ENCODE data around the gene CAMTA1. TPM values are rescaled to one million over a fixed set of nuclear protein-coding genes. Genes with fewer than 3 reads are reported as not detected.
A peak's percentile ranks its signal among the peaks of the same experiment; 100 is the strongest.

CAMTA1 gene
- total RNA-seq, 2 experiments from 2014 or later = 43.9 to 73.3 TPM

DNA sequence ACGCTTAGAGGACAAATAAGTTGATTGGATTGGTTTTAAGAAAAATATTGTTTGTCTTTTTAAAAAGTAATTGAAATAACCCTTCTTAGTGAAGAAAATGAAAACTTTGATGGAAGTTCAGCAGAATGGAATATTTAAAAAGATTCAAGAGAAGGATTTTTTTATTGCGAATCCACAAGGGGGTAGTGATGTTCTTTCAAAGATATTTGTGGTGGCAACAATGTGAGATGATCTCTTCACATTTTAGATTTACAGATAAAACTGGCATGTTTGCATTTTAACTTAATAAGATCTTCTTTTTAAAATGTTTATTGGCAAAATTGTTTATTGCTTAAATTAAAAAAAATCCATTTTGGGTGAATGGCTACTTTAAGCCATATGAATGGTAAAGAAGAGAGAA is 8.9 kb downstream of the CAMTA1 start:
- Histone ChIP-seq H3K9me2 (ENCODE audit: insufficient read depth, low read length) (no peaks in the 10 kb centered on the region), H3K36me3 (ENCODE audit: insufficient read depth, low read length) (peaks cover 9% of the 10 kb centered on the region; the same call in 1 of the 2 replicates), H3K9me3 (ENCODE audit: low read length) (no peaks in the 10 kb centered on the region), H2AFZ (ENCODE audit: low read length) (no peak overlapping the region), H3K79me2 (ENCODE audit: insufficient read depth, low read depth, low read length) (peaks cover 49% of the 10 kb centered on the region; the same call in 1 of the 2 replicates), H3K4me1 (ENCODE audit: insufficient read depth, low read length, poor library complexity, severe bottlenecking) (peaks cover 4% of the 10 kb centered on the region), H3K4me3 (ENCODE audit: low read depth, low read length, poor library complexity, severe bottlenecking) (no peak overlapping the region), H3K27ac (ENCODE audit: low read depth, low read length, poor library complexity, severe bottlenecking) (no peak overlapping the region), H4K20me1 (ENCODE audit: insufficient read depth, low read length) (peaks cover 15% of the 10 kb centered on the region; the same call in 1 of the 2 replicates), H3K4me2 (ENCODE audit: low read length) (no peak overlapping the region)
- BruUV-seq (replicated peaks) = no TSS peak
- TF ChIP-seq, protein P1, sequence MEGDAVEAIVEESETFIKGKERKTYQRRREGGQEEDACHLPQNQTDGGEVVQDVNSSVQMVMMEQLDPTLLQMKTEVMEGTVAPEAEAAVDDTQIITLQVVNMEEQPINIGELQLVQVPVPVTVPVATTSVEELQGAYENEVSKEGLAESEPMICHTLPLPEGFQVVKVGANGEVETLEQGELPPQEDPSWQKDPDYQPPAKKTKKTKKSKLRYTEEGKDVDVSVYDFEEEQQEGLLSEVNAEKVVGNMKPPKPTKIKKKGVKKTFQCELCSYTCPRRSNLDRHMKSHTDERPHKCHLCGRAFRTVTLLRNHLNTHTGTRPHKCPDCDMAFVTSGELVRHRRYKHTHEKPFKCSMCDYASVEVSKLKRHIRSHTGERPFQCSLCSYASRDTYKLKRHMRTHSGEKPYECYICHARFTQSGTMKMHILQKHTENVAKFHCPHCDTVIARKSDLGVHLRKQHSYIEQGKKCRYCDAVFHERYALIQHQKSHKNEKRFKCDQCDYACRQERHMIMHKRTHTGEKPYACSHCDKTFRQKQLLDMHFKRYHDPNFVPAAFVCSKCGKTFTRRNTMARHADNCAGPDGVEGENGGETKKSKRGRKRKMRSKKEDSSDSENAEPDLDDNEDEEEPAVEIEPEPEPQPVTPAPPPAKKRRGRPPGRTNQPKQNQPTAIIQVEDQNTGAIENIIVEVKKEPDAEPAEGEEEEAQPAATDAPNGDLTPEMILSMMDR (conservative IDR thresholded peaks at IDR 0.05; ENCODE audit: low read length) = peak; percentile 76
- no peak for TF ChIP-seq EZH2phosphoT487 (IDR thresholded peaks at IDR 0.05; ENCODE audit: borderline replicate concordance, low read depth, low read length)
- intact Hi-C loops (cut with micrococcal nuclease; ENCODE audit: unreplicated experiment) = loop anchor here (1.0 kb wide), 1 partner anchor 96 kb away; no protein-coding TSS in a partner anchor
- DNase-seq (ENCODE audit: low spot score) = peak; percentile 29
- ChIA-PET CTCF (ENCODE audit: unreplicated experiment) (no interaction called here), POLR2A (no interaction called here)

DNA sequence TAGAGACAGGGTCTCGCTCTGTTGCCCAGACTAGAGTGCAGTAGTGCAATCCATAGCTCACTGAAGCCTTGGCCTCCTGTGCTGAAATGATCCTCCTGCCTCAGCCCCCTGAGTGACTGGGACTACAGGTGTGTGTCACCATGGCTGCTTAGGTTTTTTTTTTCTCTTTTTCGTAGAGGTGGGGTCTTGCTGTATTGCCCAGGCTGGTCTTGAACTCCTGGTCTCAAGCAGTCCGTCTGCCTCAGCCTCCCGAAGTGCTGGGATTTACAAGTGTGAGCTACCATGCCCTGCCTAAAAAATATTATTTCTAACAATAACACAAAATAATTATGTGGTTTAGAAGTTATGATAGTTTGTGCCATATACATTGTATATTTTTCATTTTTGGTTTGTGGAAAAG is 9.9 kb downstream of the CAMTA1 start:
- Histone ChIP-seq H2AFZ (ENCODE audit: low read length) (no peak overlapping the region), H3K4me3 (ENCODE audit: low read depth, low read length, poor library complexity, severe bottlenecking) (no peak overlapping the region), H3K36me3 (ENCODE audit: insufficient read depth, low read length) (peaks cover 9% of the 10 kb centered on the region; the same call in 1 of the 2 replicates), H3K9me3 (ENCODE audit: low read length) (no peaks in the 10 kb centered on the region), H3K4me1 (ENCODE audit: insufficient read depth, low read length, poor library complexity, severe bottlenecking) (no peaks in the 10 kb centered on the region), H3K27ac (ENCODE audit: low read depth, low read length, poor library complexity, severe bottlenecking) (no peak overlapping the region), H4K20me1 (ENCODE audit: insufficient read depth, low read length) (peaks cover 13% of the 10 kb centered on the region; the same call in 1 of the 2 replicates), H3K79me2 (ENCODE audit: insufficient read depth, low read depth, low read length) (peaks cover 39% of the 10 kb centered on the region; the same call in 1 of the 2 replicates), H3K9me2 (ENCODE audit: insufficient read depth, low read length) (no peaks in the 10 kb centered on the region), H3K4me2 (ENCODE audit: low read length) (no peak overlapping the region)
- ChIA-PET CTCF (ENCODE audit: unreplicated experiment) (no interaction called here), POLR2A (interaction anchor here (0.6 kb wide), 2 partner anchors 30 to 59 kb away, joined by 3 to 5 read pairs; no protein-coding TSS in a partner anchor)
- DNase-seq (ENCODE audit: low spot score) = no peak
- BruUV-seq (replicated peaks) = no TSS peak
- TF ChIP-seq EZH2phosphoT487 (IDR thresholded peaks at IDR 0.05; ENCODE audit: borderline replicate concordance, low read depth, low read length) = no peak
- TF ChIP-seq, protein P1 (conservative IDR thresholded peaks at IDR 0.05; ENCODE audit: low read length) = no peak
- intact Hi-C loops (cut with micrococcal nuclease; ENCODE audit: unreplicated experiment) = no loop called here

DNA sequence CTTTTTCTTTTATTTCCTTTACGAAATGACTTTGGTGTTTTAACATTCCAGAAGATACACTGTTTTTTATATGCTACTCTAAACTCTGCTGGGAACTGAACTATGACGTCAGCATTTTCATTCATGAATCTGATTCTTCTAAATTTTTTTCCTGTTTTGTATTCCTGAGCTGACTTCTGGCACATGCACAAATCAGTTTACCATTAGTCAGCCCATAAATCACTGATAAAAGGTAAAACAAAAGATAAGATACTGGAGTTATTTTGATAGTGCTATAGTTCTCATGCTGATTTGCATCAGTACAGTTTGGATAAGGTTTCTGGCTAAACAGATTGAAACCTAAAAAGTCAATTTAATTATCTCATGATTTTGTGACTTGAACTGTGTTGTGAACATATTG is 10.4 kb downstream of the CAMTA1 start:
- Histone ChIP-seq H3K79me2 (ENCODE audit: insufficient read depth, low read depth, low read length) (peaks cover 34% of the 10 kb centered on the region; the same call in 1 of the 2 replicates), H3K9me2 (ENCODE audit: insufficient read depth, low read length) (no peaks in the 10 kb centered on the region), H3K9me3 (ENCODE audit: low read length) (no peaks in the 10 kb centered on the region), H2AFZ (ENCODE audit: low read length) (no peak overlapping the region), H3K4me3 (ENCODE audit: low read depth, low read length, poor library complexity, severe bottlenecking) (no peak overlapping the region), H3K27ac (ENCODE audit: low read depth, low read length, poor library complexity, severe bottlenecking) (no peak overlapping the region), H4K20me1 (ENCODE audit: insufficient read depth, low read length) (peaks cover 13% of the 10 kb centered on the region; the same call in 1 of the 2 replicates), H3K4me1 (ENCODE audit: insufficient read depth, low read length, poor library complexity, severe bottlenecking) (no peaks in the 10 kb centered on the region), H3K4me2 (ENCODE audit: low read length) (no peak overlapping the region), H3K36me3 (ENCODE audit: insufficient read depth, low read length) (peaks cover 9% of the 10 kb centered on the region; the same call in 1 of the 2 replicates)
- TF ChIP-seq, protein P1 (conservative IDR thresholded peaks at IDR 0.05; ENCODE audit: low read length) = no peak
- no peak for TF ChIP-seq EZH2phosphoT487 (IDR thresholded peaks at IDR 0.05; ENCODE audit: borderline replicate concordance, low read depth, low read length)
- CTCF ChIA-PET (ENCODE audit: unreplicated experiment) = no interaction called here
- POLR2A ChIA-PET = no interaction called here
- DNase-seq (ENCODE audit: low spot score) = no peak
- no TSS peak for BruUV-seq (replicated peaks)
- intact Hi-C loops (cut with micrococcal nuclease; ENCODE audit: unreplicated experiment) = no loop called here
